ENCODE results near the gene STK11. TPM values are rescaled to one million over a fixed set of nuclear protein-coding genes. Genes with fewer than 3 reads are reported as not detected.

Gene STK11
- polyA plus RNA-seq, 1 donor from 2014 or later, result 14.9 TPM

DNA sequence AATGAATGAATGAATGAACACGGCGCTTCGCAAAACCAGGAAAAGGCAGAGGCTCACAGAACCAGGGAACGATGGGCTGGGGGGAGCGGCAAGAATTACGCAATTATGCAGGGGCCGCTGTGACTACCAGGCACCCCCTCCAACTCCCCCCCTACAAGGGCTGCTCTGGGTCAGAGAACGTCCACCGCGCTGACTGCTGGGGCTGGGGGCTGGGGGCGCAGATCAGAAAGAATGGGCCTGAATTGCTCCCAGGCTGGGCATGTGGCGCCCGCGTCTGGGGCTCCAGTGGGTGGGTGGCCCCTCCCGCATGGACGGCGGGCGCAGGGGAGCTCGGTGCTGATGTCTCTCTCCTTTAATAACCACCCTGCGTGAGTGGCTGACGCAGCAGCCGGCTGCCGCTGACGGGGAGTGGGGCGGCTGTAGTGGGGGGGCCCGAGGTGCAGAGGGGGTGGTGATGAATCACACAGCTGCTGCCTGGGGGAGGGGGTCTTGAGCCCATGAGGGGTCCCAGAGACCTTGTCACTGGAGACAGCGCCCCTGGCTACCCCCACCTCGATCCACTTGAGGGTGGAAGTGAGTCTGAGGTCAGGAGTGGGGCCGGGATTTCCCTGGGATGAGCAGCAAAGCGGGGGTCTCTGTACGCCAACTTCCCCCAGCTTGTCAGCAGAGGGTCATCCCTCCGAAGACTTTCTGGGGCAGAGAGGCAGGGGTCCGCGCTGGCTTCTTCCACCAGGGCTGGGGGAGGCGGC lies 62.1 kb downstream of the STK11 start:
- H3K36me3 Mint-ChIP-seq, result peaks cover 2% of the 10 kb centered on the region
- H3K4me1 Mint-ChIP-seq, result peaks cover 36 to 48% (median 41%) of the 10 kb centered on the region in 3 donors
- peak overlapping the region; percentile 64 to 95 (median 80) for H3K27ac Mint-ChIP-seq
- peaks cover 1% of the 10 kb centered on the region for H3K27me3 Mint-ChIP-seq
- no peaks in the 10 kb centered on the region for H3K9me3 Mint-ChIP-seq
- peak overlapping the region; percentile 67 to 97 (median 88) for H3K4me3 Mint-ChIP-seq

DNA sequence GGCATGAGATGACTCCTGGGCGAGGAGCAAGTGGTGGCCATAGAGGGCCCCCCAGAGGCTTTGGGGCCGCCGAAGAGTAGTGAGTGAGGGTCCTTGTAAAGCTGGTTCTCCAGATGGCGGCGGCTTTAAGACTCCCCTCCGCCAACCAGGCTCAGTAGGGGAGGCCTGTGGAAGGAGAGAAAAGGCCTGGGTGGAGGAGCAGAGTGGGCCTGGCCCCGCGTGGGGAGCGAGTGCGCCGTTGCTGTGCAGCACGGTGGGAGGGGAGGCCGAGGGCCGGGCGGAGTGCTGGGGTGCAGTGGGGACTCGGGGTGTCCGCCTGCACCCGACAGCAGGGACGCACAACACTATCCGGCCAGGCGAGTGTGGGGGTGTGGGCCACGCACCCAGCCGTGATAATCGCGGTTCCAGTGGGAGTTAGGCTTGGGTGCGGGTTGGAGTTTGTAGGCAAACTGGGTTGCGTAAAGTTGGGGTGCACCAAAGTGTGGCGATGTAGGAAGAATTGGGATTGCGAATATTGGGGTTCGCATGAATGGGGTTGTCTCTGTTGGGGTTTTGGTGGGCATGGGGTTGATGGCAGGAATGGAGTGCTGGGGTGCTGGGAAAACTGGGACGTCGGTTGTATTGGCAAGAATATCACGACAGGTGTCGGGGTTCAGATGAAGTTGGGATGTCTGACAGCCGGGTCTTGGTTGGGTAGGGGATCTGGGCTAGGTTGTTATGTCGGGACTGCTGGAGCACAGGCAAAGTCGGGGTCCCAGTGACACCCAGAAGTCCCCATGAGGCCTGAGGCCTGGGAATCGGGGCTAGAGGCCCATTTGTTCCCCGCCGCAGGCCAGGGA lies 62.9 kb downstream of the STK11 start:
- Mint-ChIP-seq H3K36me3 (peaks cover 5% of the 10 kb centered on the region), H3K27me3 (no peaks in the 10 kb centered on the region), H3K4me1 (peaks cover 32 to 46% (median 41%) of the 10 kb centered on the region in 3 donors), H3K4me3 (peak overlapping the region; percentile 75 to 97 (median 90)), H3K27ac (peak overlapping the region; percentile 93 to 95 (median 94)), H3K9me3 (no peaks in the 10 kb centered on the region)

DNA sequence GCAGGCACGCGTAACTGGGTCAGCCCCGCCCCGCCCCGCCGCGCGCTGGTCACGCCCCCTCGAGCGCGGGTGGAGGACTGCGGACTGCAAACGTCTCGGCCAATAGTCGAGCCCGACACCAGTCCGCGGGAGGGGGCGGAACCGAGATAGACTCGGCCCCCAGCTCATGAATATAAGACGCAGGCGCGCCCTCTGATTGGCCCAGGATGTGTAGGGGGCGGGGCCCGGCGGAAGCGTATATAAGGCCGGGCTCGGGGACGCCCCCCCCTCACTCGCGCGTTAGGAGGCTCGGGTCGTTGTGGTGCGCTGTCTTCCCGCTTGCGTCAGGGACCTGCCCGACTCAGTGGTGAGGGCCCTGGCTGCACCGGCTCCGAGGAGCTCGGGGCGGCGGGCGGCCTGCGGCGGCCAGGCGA lies 63.5 kb downstream of the STK11 start, which contains the start of gene CIRBP:
Gene CIRBP (plus strand): TSS at position 268 of the 413 bp plus-strand sequence. CDS start 1,602 bp downstream, outside the sequence.
- Mint-ChIP-seq H3K4me1 (peaks cover 37 to 51% (median 43%) of the 10 kb centered on the region in 3 donors), H3K9me3 (no peaks in the 10 kb centered on the region), H3K27ac (peak within 1 kb of the TSS; percentile 93 to 95 (median 95)), H3K36me3 (peaks cover 5% of the 10 kb centered on the region), H3K27me3 (no peaks in the 10 kb centered on the region), H3K4me3 (peak within 1 kb of the TSS; percentile 84 to 97 (median 94))

DNA sequence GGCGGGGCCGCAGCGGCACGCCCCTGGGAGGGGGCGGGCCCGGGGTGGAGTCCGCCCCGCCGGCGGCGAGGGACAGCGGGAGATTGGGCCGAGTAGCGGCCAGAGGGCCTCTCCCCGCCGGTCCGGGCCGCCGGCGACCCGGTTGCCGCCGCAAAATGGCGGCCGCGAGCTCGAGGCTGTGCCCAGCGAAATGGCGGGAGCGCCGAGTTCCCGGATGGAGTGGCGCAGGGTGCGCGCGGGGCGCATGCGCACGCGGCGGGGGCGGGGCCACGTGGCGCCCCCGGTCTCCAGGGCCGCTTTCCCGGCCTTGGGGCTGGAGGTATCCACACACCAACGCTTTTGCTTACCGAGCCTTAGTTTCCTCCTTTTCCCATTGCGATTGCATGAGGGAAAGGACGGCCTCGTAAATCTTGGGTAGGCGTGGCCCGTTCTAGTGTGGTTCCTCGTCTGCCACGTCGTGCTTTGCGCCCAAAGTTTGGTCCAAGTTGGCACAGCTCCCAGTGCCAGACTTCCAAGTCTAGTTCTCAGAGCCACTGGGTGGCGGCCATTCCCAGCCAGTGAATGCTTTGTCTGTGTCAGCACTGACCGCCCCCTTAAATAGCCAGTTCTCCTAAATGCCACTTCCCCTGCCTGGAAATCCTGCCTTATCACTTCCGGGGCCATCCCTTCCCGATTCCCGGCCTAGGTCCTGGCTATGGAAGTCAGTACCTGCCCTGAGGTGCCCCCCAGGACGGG lies 64.1 kb downstream of the STK11 start:
- Mint-ChIP-seq H3K27me3 (no peaks in the 10 kb centered on the region), H3K27ac (peak overlapping the region; percentile 93 to 95 (median 95)), H3K9me3 (no peaks in the 10 kb centered on the region), H3K4me1 (peaks cover 34 to 46% (median 41%) of the 10 kb centered on the region in 3 donors), H3K36me3 (peaks cover 5% of the 10 kb centered on the region), H3K4me3 (peak overlapping the region; percentile 84 to 97 (median 92))

DNA sequence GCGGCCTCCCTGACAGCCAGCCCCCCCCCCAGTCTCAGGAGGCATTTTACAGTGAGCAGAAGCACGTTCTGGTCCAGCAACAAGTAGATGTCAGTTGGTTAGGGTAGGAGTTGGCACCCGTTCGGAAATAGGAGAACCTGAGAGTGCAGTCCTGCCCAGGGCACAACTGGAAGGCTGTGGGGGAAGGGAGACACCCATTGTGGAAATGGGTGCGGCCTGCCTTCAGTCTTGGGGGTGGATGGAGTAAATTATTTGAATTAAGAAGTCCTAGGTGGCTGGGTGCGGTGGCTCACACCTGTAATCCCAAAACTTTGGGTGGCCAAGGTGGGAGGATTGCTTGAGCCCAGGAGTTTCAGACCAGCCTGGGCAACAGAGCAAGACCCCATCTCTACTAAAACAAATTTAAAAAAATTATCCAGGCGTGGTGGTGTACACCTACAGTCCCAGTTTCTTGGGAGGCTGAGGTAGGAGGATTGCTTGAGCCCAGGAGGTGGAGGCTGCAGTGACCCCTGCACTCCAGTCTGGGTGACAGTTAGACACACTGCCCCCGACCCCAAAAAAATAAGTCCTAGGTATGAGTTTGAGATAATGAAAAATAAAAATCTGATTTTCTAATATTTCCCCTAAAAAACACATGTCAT lies 64.8 kb downstream of the STK11 start:
- peak overlapping the region; percentile 93 to 95 (median 95) for H3K27ac Mint-ChIP-seq

DNA sequence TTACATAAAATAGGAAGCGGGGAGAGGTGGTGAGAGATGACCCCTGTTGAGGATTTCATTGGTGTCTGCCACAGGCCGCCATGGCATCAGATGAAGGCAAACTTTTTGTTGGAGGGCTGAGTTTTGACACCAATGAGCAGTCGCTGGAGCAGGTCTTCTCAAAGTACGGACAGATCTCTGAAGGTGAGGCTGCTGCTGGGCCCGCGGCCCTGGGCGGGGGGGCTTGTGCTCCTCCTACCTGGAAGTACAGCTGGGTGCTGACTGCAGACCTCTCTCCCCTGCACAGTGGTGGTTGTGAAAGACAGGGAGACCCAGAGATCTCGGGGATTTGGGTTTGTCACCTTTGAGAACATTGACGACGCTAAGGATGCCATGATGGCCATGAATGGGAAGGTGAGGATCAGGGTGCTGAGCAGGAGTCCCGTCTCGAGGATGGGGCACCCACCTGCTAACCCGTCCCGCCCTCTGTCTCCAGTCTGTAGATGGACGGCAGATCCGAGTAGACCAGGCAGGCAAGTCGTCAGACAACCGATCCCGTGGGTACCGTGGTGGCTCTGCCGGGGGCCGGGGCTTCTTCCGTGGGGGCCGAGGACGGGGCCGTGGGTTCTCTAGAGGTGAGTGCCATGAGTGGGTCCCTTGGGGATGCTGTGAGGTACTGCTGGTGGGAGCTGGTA lies 65.4 kb downstream of the STK11 start:
- Mint-ChIP-seq H3K27ac (peak overlapping the region; percentile 93 to 95 (median 95)), H3K27me3 (no peaks in the 10 kb centered on the region), H3K9me3 (no peaks in the 10 kb centered on the region), H3K4me1 (peaks cover 33 to 35% (median 34%) of the 10 kb centered on the region in 3 donors), H3K36me3 (peaks cover 5% of the 10 kb centered on the region), H3K4me3 (peak overlapping the region; percentile 84 to 94 (median 90))

More for the DNA sequence above, 64.8 kb downstream of the STK11 start:
- Mint-ChIP-seq H3K4me3 (peak overlapping the region; percentile 84 to 94 (median 90)), H3K9me3 (no peaks in the 10 kb centered on the region), H3K27me3 (no peaks in the 10 kb centered on the region), H3K36me3 (peaks cover 5% of the 10 kb centered on the region), H3K4me1 (peaks cover 28 to 40% (median 38%) of the 10 kb centered on the region in 3 donors)

DNA sequence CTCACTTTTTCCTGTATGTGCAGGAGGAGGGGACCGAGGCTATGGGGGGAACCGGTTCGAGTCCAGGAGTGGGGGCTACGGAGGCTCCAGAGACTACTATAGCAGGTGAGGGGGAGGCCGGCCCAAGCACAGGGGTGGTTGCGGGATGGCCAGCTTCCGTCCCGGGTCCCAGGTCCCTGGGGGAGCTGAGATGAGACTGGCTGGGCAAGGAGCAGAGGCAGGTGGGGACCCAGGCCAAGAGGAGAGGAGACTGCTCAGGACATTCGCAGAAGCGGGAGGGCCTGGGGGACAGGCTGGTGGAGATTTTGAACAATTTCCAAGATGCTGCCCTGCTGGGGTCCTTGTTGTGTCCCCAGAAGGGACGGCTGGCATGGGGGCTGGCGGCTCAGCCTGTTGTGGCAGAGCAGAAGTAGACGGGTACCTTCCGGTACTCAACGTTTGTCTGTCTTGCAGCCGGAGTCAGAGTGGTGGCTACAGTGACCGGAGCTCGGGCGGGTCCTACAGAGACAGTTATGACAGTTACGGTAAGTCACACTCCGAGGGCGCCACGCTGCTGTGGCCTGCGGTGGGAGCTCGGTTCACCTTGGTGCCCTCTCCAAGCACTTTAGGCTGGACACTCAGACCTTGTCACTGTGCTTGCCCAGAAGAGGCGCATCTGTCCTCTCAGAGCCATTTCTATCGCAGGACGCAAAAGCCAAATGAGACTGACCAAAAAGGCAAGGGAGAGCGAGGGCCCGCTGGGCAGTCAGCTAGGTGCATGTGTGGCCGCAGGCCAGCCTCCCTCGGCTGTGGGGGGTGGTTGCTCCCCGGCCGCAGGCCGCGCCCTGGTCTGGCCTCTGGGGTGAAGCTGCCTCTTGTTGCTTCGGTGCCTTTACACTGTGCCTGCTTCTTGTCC lies 66.2 kb downstream of the STK11 start:
- Mint-ChIP-seq H3K9me3 (no peaks in the 10 kb centered on the region), H3K27ac (peak overlapping the region; percentile 63 to 95 (median 95)), H3K4me1 (peaks cover 33 to 38% (median 37%) of the 10 kb centered on the region in 3 donors), H3K4me3 (peak overlapping the region; percentile 84 to 94 (median 90)), H3K36me3 (peaks cover 5% of the 10 kb centered on the region), H3K27me3 (no peaks in the 10 kb centered on the region)

DNA sequence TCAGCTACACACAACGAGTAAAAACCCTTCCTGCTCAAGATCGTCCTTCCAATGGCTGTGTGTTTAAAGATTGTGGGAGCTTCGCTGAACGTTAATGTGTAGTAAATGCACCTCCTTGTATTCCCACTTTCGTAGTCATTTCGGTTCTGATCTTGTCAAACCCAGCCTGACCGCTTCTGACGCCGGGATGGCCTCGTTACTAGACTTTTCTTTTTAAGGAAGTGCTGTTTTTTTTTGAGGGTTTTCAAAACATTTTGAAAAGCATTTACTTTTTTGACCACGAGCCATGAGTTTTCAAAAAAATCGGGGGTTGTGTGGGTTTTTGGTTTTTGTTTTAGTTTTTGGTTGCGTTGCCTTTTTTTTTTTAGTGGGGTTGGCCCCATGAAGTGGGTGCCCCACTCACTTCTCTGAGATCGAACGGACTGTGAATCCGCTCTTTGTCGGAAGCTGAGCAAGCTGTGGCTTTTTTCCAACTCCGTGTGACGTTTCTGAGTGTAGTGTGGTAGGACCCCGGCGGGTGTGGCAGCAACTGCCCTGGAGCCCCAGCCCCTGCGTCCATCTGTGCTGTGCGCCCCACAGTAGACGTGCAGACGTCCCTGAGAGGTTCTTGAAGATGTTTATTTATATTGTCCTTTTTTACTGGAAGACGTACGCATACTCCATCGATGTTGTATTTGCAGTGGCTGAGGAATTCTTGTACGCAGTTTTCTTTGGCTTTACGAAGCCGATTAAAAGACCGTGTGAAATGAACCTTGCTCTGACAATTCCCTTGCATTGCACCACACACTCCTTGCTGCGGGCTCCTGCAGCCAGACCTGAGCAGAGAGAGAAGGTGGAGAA lies 67.1 kb downstream of the STK11 start:
- peaks cover 33 to 38% (median 37%) of the 10 kb centered on the region in 3 donors for H3K4me1 Mint-ChIP-seq
- peak overlapping the region in 2 of 3 donors; percentile 89 to 95 for H3K27ac Mint-ChIP-seq
- no peaks in the 10 kb centered on the region for H3K27me3 Mint-ChIP-seq
- H3K36me3 Mint-ChIP-seq, result peaks cover 5% of the 10 kb centered on the region
- H3K9me3 Mint-ChIP-seq, result no peaks in the 10 kb centered on the region
- peak overlapping the region; percentile 21 to 90 (median 70) for H3K4me3 Mint-ChIP-seq

DNA sequence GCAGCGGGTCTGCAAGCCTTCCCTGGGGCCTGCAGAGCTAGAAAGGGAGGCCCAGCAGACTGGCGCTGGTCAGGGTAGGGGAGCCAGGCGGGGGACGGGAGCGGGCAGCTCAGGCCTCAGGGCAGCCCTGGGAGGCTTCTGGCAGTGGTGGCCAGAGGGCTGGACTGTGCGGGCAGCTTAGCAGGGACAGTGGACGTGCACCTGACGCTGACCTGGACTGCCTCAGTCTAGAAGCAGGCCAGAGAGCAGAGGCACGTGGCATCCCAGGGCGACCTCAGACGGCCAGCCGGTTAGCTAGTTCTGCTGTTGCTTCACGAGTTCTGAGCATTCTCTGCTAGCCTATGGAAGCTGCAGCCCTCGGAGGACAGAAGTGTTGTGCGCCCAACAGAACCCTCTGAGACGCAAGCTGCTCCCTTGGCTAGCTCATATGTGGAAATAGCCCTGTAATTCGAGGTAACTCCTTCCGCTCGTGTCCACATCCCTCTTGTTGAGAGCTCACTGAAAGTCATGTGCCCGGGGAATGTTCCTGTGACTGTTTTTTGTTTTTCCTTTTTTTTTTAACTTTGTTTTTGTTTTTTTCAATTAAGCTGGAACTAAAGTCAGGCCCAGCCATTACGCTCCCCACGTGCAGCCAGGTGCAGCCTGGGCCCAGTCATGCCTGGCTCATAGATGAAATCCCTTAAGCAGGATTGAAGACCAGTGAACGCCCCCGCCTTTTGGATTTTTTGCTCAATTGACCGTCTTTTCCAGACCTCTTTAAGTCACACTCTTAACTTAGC lies 67.9 kb downstream of the STK11 start:
- Mint-ChIP-seq H3K27ac (peak overlapping the region; percentile 73 to 95 (median 89)), H3K27me3 (no peaks in the 10 kb centered on the region), H3K36me3 (peaks cover 7% of the 10 kb centered on the region), H3K9me3 (no peaks in the 10 kb centered on the region), H3K4me3 (peak overlapping the region; percentile 27 to 90 (median 72)), H3K4me1 (peaks cover 33 to 37% (median 35%) of the 10 kb centered on the region in 3 donors)

DNA sequence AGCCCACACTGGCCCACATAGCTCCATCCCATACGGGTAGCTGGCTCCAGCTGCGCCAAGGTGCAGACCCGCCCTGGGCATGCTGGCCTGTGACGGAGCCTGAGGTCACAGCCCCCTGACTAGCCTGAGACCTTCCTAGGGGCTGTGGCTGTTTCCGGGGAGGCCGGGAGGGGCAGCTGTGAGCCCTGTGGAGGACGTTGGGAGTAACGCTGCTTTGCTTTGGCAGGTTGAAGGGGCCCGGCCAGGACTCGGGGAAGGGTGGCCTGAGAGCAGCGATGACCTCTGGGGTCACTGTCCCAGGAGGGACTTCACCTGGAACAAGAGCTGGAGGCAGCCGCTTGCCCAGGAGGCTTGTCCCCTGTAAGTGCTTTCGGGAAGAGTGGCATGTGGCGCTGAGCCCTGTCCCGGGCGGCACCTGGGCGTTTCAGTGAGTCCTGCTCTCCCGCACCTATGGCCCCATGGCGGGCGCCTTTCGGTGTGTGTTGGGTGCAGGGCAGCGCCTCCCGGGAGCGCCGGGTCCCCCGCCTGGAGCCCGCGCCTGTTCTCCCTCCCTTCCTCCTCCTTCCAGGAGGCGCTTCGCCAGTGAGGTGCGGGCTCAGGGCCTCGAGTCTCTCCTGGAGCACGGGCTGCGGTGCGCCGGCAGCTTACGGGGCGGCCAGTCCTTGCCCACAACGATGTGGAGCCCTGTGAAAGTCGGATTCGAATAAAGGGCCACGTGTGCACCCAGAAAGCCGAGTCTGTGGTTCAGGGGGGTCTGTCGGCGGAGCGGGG lies 68.7 kb downstream of the STK11 start:
- peak overlapping the region in 3 of 4 donors; percentile 27 to 90 (median 85) for H3K4me3 Mint-ChIP-seq
- peaks cover 26 to 32% (median 29%) of the 10 kb centered on the region in 3 donors for H3K4me1 Mint-ChIP-seq
- H3K9me3 Mint-ChIP-seq, result no peaks in the 10 kb centered on the region
- H3K36me3 Mint-ChIP-seq, result peaks cover 7% of the 10 kb centered on the region
- peak overlapping the region; percentile 39 to 95 (median 73) for H3K27ac Mint-ChIP-seq
- no peaks in the 10 kb centered on the region for H3K27me3 Mint-ChIP-seq

DNA sequence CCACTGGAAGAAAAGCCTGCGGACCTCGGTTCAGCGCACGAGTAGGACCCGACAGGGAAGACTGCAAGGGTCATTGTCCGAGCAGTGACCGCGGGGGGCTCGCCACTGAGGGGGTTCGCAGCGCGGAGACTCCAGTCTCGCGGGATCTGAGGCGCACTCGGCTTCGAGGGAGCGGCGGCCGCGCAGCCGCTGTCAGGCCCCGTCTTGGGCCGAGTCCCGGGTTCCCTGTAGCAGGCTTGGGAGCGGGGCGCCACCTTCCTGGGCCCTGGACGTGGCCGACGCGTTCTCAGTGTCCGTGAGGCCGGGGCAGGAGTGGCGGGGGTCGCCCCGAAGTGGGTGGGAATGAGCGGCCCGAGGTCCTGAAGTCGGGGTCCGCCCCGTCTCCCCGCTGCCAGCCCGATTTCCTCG lies 69.3 kb downstream of the STK11 start:
- Mint-ChIP-seq H3K27ac (peak overlapping the region in 2 of 3 donors; percentile 59 to 95), H3K4me3 (peak overlapping the region in 3 of 4 donors; percentile 55 to 90 (median 66)), H3K36me3 (peaks cover 9% of the 10 kb centered on the region), H3K9me3 (no peaks in the 10 kb centered on the region), H3K4me1 (peaks cover 31 to 35% (median 32%) of the 10 kb centered on the region in 3 donors), H3K27me3 (peaks cover 1% of the 10 kb centered on the region)
